Non-pigmented ciliary epithelial cell (primary cell): Measurements from ENCODE around the gene FAM177B.

ENCODE experiments used
- DNase-seq: peaks from one replicate; pipeline ENCODE4 v3.0.0-alpha.2; 2010; ENCODE audit warnings: low read depth

Gene FAM177B

GRCh38 chr1:222787729-222788128 lies 50.7 kb downstream of the FAM177B start:
- no peak for DNase-seq

DNA sequence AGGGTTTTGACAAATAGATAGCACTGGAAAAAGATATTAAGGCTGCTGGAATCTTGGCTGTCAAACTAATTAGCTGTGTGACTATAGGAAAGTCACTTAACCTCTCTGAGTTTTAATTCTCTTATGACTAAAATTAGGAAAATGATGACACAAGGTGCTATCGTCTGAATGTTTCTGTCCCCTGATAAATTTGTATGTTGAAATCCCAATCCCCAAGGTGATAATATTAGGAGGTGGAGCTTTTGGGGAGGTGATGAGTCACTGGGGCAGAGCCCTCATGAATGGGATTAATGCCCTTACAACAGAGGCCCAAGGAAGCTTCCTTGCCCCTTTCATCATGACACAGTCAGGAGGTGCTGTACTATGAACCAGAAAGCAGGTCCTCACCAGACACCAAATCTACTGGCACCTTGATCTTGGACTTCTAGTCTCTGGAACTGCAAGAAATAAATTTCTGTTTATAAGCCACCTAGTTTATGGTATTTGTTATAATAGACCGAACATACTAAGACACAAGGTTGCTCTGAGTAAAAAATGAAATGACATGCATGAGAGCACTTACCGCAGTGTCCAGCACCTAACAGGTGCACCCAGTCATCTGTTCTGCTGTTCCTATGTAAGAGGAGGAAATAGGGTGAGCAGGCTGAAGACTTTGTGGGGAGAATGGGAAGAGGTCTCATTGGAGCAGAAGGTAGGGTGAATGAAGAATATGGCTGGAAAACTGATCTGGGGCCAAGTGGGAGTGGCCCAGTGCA lies 51.6 kb downstream of the FAM177B start:
- no peak for DNase-seq

DNA sequence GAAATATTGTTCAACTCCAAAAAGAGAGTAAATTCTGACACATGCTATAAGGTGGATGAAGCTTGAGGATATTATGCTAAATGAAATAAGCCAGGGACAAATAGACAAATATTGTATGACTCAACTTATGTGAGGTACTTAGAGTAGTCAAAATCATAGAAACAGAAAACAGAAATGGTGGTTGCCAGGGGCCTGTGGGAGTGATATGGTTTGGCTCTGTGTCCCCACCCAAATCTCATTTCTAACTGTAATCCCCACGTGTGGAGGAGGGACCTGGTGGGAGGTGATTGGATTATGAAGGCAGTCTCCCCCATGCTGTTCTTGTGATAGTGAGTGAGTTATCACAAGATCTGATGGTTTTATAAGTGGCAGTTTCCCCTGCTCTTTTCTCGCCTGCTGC lies 53.1 kb downstream of the FAM177B start:
- DNase-seq, result no peak

DNA sequence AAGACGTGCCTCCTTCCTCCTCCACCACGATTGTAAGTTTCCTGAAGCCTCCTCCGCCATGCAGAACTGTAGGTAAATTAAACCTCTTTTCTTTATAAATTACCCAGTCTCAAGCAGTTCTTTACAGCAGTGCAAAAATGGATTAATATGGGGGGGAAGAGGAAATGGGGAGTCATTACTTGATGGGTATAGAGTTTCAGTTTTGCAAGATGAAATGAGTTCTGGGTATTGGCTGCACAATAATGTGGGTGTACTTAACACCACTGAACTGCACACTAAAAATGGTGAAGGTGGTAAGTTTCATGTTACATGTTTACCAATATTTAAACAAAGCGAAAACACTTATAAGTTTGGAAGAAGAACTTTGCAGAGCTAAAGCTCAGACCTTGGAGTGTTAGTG lies 53.5 kb downstream of the FAM177B start:
- DNase-seq, result no peak

DNA sequence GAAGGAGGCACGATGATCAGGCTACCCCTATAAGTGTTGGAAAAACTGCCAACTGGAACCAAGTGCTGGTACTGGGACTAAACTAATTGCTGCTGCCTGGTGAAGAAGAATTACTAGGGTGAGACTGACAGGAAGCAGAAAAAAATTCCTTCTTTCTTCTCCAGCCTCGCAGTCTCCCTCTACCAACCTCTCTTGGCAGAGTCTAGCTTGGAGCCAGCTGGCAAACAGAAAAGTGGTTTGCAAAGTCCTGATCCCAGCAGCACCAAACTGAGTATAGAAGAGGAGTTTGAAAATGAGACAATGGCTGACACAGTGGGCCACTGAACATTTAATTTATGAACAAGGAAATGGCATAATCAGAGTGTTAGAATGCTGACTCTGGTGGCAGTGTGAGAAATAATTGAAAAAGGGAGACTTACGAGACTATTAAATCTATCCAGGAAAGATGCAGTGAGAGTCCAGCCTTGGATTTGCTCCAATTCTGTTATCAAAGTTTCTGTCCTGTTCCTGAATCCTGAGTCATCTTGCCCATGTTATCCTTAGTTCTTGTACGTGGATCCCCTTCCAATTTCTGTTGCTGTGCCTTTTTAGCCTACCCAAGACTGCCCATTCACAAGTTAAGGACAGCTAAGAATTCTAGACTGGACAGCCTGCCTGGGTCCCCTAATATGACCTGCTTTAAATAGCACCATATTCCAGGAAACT lies 54.2 kb downstream of the FAM177B start:
- no peak for DNase-seq

GRCh38 chr1:222792744-222793143 lies 55.7 kb downstream of the FAM177B start:
- no peak for DNase-seq

DNA sequence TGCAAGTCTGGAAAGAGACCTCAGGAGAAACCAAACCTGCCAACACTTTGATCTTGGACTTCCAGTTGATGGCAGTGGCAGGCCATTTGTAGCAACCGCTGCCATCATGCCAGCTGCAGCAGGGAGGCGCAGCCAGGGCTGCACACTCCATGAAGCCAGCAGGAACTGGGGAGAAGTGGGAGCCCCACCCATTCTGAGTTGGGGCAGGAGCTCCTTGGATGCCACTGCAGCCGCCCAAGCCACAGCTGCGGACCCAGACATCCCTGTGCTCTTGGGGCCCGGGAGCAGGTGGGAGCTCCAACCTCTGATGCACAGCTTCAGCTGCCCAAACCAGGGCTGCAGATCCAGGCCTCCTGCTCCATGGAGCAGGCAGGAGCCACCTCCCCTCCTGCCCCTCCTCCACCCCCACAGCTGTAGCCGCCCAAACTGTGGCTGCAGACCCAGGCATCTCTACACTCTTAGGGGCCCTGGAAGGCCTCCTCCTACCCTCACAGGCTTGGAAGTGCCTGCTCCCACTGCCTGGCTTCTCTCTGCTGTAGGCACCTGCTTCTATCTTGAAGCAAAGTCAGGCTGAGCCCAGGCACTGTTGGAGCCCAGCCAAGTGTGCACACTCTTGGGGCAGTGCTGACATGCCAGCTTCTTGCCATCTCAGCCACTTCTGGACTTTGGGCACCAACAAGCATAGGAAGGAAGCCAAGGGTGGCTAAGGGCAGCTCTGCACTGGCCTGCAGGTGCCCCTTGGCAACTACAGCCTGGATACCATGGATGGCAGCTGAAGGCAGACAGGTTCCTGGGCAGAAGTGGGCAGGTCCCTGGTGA lies 57.9 kb downstream of the FAM177B start:
- no peak for DNase-seq

DNA sequence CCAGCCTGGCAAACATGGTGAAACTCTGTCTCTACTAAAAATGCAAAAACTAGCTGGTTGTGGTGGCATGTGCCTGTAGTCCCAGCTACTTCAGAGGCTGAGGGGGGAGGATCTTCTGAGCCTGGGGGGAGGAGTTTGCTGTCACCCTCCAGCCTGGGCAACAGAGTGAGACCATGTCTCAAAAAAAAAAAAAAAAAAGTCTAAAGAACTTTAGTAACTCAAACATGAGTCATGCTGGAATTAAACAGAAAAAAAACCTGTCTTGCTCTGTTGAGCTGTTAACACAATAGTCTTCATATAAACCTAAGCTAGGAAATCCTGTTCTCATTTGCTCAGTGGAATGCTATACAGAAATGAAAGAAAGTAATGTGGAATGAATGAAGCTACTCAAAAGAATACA lies 61.1 kb downstream of the FAM177B start:
- no peak for DNase-seq

- no peak for DNase-seq
These were observed 62.0 kb downstream of the FAM177B start for GRCh38 chr1:222798975-222799374.
